Measurements from ENCODE around the gene TRPM4. TPM values are rescaled to one million over a fixed set of nuclear protein-coding genes. Genes with fewer than 3 reads are reported as not detected.

TRPM4 gene
- total and polyA plus RNA-seq, 4 donors: 8.1 to 31.2 (median 13.2) TPM

DNA sequence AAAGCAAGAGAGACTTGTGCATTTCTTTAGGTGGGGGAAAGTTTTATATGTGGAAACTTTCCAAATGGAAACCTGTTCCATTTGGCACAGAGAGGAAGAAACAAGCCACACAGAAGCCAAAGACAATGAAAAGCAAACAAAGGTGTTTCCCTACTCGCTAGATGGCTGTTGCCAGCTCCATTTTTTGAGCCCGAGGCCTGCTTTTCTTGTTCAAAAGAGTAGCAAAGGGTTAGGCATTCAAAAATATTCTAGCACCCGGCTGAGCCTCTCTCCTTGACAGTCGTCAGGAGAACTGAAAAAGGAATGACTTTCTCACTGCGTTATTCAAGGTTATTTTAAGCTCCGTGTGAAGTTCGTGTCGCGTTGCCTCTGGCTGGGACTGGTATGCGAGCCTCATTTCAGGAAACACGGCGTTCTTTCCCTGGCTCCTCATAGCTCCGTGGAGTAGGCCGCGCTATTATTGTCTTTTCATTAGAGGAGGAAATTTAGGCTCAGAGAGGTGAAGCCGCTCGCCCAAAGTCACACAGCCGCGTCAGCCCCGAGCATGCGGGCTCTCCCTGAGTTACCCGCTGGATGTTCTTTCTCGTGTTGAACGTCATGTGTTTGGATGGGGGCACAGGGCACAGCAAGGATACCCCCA, 7.6 kb downstream of the TRPM4 start:
- Histone ChIP-seq H3K4me3 (ENCODE audit: low read depth in 1 of 3, low read length in 3 of 3) (no peak overlapping the region), H3K36me3 (ENCODE audit: control insufficient read depth in 4 of 4, insufficient read depth in 3 of 4, low read depth in 1 of 4, low read length in 3 of 4) (peaks cover 0 to 3% (median 0%) of the 10 kb centered on the region in 4 donors), H3K27me3 (ENCODE audit: control insufficient read depth in 4 of 4, insufficient read depth in 4 of 4, low read length in 3 of 4) (no peaks in the 10 kb centered on the region), H3K4me1 (ENCODE audit: control insufficient read depth in 4 of 4, insufficient read depth in 4 of 4, low read length in 3 of 4) (peaks cover 0 to 5% (median 0%) of the 10 kb centered on the region in 4 donors), H3K9ac (ENCODE audit: low read depth in 1 of 2, low read length in 2 of 2) (no peak overlapping the region), H3K27ac (ENCODE audit: low read depth in 1 of 2, low read length in 2 of 2) (no peak overlapping the region), H3K9me3 (ENCODE audit: control insufficient read depth in 4 of 4, low read length in 3 of 4) (no peaks in the 10 kb centered on the region)
- TF ChIP-seq, protein P1, sequence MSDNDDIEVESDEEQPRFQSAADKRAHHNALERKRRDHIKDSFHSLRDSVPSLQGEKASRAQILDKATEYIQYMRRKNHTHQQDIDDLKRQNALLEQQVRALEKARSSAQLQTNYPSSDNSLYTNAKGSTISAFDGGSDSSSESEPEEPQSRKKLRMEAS (IDR thresholded peaks at IDR 0.05): no peak
- no peak for TF ChIP-seq ATF3 (IDR thresholded peaks at IDR 0.05)
- no peak for TF ChIP-seq RAD21 (IDR thresholded peaks at IDR 0.05)
- TF ChIP-seq REST (IDR thresholded peaks at IDR 0.05): no peak
- no peak for TF ChIP-seq TAF1 (conservative IDR thresholded peaks at IDR 0.05)
- TF ChIP-seq JUND (IDR thresholded peaks at IDR 0.05): no peak
- TF ChIP-seq HNF4A (conservative IDR thresholded peaks at IDR 0.05): no peak
- no peak for TF ChIP-seq FOXA2 (IDR thresholded peaks at IDR 0.05)
- no peak for TF ChIP-seq FOXA1 (IDR thresholded peaks at IDR 0.05)
- TF ChIP-seq EGR1 (IDR thresholded peaks at IDR 0.05; ENCODE audit: low read depth in 2 of 2): no peak
- no peak for TF ChIP-seq GABPA (IDR thresholded peaks at IDR 0.05 in 1 of 2, conservative IDR thresholded peaks at IDR 0.05 in 1 of 2)
- no peak for TF ChIP-seq SP1 (IDR thresholded peaks at IDR 0.05)
- WGBS: 66% methylated on average over 24 of the region's 24 CpGs
- DNase-seq (ENCODE audit: low spot score): no peak

- no peaks in the 10 kb centered on the region for H3K27me3 ChIP-seq (ENCODE audit: control insufficient read depth in 4 of 4, insufficient read depth in 4 of 4, low read length in 3 of 4)
- no peak for DNase-seq (ENCODE audit: low spot score)
- H3K4me3 ChIP-seq (ENCODE audit: low read depth in 1 of 3, low read length in 3 of 3): no peak overlapping the region
- no peaks in the 10 kb centered on the region for H3K9me3 ChIP-seq (ENCODE audit: control insufficient read depth in 4 of 4, low read length in 3 of 4)
- peaks cover 0 to 3% (median 0%) of the 10 kb centered on the region in 4 donors for H3K36me3 ChIP-seq (ENCODE audit: control insufficient read depth in 4 of 4, insufficient read depth in 3 of 4, low read depth in 1 of 4, low read length in 3 of 4)
- no peak for TF ChIP-seq SP1 (IDR thresholded peaks at IDR 0.05)
- TF ChIP-seq, protein P1 (IDR thresholded peaks at IDR 0.05): no peak
- 38% methylated on average over 30 of the region's 30 CpGs for WGBS
- H3K4me1 ChIP-seq (ENCODE audit: control insufficient read depth in 4 of 4, insufficient read depth in 4 of 4, low read length in 3 of 4): peaks cover 0 to 9% (median 2%) of the 10 kb centered on the region in 4 donors
- no peak overlapping the region for H3K9ac ChIP-seq (ENCODE audit: low read depth in 1 of 2, low read length in 2 of 2)
- H3K27ac ChIP-seq (ENCODE audit: low read depth in 1 of 2, low read length in 2 of 2): no peak overlapping the region
Observed at GRCh38 chr19:49165865-49166301, 8.3 kb downstream of the TRPM4 start.

DNA sequence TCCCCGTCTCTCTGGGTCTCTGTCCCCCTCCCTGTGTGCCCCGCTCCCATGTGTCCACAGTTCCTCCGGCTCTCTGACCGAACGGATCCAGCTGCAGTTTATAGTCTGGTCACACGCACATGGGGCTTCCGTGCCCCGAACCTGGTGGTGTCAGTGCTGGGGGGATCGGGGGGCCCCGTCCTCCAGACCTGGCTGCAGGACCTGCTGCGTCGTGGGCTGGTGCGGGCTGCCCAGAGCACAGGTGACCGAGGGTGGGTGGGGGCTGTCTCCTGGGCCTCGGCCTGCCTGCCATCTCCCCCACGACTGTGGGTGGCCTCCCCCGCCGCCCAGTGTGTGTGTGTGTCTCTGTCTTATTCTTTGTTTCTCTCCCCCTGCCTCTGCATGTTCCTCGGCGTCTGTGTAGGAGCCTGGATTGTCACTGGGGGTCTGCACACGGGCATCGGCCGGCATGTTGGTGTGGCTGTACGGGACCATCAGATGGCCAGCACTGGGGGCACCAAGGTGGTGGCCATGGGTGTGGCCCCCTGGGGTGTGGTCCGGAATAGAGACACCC, 10.3 kb downstream of the TRPM4 start:
- H3K9ac ChIP-seq (ENCODE audit: low read depth in 1 of 2, low read length in 2 of 2): no peak overlapping the region
- DNase-seq (ENCODE audit: low spot score): no peak
- no peak overlapping the region for H3K27ac ChIP-seq (ENCODE audit: low read depth in 1 of 2, low read length in 2 of 2)
- H3K9me3 ChIP-seq (ENCODE audit: control insufficient read depth in 4 of 4, low read length in 3 of 4): no peaks in the 10 kb centered on the region
- H3K27me3 ChIP-seq (ENCODE audit: control insufficient read depth in 4 of 4, insufficient read depth in 4 of 4, low read length in 3 of 4): no peaks in the 10 kb centered on the region
- no peak overlapping the region for H3K4me3 ChIP-seq (ENCODE audit: low read depth in 1 of 3, low read length in 3 of 3)
- H3K36me3 ChIP-seq (ENCODE audit: control insufficient read depth in 4 of 4, insufficient read depth in 3 of 4, low read depth in 1 of 4, low read length in 3 of 4): peaks cover 2 to 3% (median 3%) of the 10 kb centered on the region in 4 donors
- 87% methylated on average over 25 of the region's 25 CpGs for WGBS
- H3K4me1 ChIP-seq (ENCODE audit: control insufficient read depth in 4 of 4, insufficient read depth in 4 of 4, low read length in 3 of 4): peaks cover 0 to 9% (median 2%) of the 10 kb centered on the region in 4 donors
- TF ChIP-seq JUND (IDR thresholded peaks at IDR 0.05) (no peak), ZBTB33 (IDR thresholded peaks at IDR 0.05) (no peak), NR2F2 (IDR thresholded peaks at IDR 0.05) (no peak), HNF4A (conservative IDR thresholded peaks at IDR 0.05) (no peak), SP1 (IDR thresholded peaks at IDR 0.05) (no peak), FOXA2 (IDR thresholded peaks at IDR 0.05) (no peak)
- TF ChIP-seq, protein P2, sequence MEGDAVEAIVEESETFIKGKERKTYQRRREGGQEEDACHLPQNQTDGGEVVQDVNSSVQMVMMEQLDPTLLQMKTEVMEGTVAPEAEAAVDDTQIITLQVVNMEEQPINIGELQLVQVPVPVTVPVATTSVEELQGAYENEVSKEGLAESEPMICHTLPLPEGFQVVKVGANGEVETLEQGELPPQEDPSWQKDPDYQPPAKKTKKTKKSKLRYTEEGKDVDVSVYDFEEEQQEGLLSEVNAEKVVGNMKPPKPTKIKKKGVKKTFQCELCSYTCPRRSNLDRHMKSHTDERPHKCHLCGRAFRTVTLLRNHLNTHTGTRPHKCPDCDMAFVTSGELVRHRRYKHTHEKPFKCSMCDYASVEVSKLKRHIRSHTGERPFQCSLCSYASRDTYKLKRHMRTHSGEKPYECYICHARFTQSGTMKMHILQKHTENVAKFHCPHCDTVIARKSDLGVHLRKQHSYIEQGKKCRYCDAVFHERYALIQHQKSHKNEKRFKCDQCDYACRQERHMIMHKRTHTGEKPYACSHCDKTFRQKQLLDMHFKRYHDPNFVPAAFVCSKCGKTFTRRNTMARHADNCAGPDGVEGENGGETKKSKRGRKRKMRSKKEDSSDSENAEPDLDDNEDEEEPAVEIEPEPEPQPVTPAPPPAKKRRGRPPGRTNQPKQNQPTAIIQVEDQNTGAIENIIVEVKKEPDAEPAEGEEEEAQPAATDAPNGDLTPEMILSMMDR (IDR thresholded peaks at IDR 0.05; ENCODE audit: low read depth, low read length, missing input control): no peak
- TF ChIP-seq, protein P1 (IDR thresholded peaks at IDR 0.05): no peak

Data from liver (tissue), 9 donors.